Subcutaneous abdominal adipose tissue (tissue), 5 donors: ENCODE results near the gene KIF9.
"Not testable (repeated sequence)": the region's sequence is repeated elsewhere in the genome, so short reads cannot be mapped to it uniquely, and the experiment has no call there.

Source experiments
- H3K27ac ChIP-seq: one replicate; pipeline ENCODE4 v1.7.0; 2013; ENCODE audit warnings: low read depth, mild to moderate bottlenecking, inconsistent platforms, low read length, moderate library complexity
- H3K27me3 ChIP-seq, 5 donors: one replicate each; pipeline ENCODE4 v1.7.0; 2013; ENCODE audit warnings: low read length in 5 of 5, inconsistent platforms in 1 of 5; ENCODE audit not compliant: control insufficient read depth in 5 of 5, insufficient read depth in 4 of 5
- H3K36me3 ChIP-seq, 5 donors: one replicate each; pipeline ENCODE4 v1.7.0; 2013; ENCODE audit warnings: low read length in 5 of 5; ENCODE audit not compliant: control insufficient read depth in 5 of 5, insufficient read depth in 5 of 5
- H3K4me1 ChIP-seq, 5 donors: one replicate each; pipeline ENCODE4 v1.7.0; 2013; ENCODE audit warnings: low read length in 5 of 5, mild to moderate bottlenecking in 3 of 5, moderate library complexity in 1 of 5; ENCODE audit not compliant: control insufficient read depth in 5 of 5, insufficient read depth in 5 of 5
- H3K4me3 ChIP-seq, 5 donors: one replicate each; pipeline ENCODE4 v1.7.0; 2013; ENCODE audit warnings: low read length in 5 of 5, low read depth in 1 of 5
- H3K9ac ChIP-seq, 5 donors: one replicate each; pipeline ENCODE4 v1.7.0; 2013; ENCODE audit warnings: low read length in 5 of 5, mild to moderate bottlenecking in 4 of 5, moderate library complexity in 3 of 5
- H3K9me3 ChIP-seq, 5 donors: one replicate each; pipeline ENCODE4 v1.7.0; 2013; ENCODE audit warnings: low read length in 5 of 5; ENCODE audit not compliant: control insufficient read depth in 5 of 5
- donor health status: healthy.
- donor health status: healthy.
- donor health status: healthy.
- donor health status: healthy.
- donor health status: healthy.

The KIF9 gene

DNA sequence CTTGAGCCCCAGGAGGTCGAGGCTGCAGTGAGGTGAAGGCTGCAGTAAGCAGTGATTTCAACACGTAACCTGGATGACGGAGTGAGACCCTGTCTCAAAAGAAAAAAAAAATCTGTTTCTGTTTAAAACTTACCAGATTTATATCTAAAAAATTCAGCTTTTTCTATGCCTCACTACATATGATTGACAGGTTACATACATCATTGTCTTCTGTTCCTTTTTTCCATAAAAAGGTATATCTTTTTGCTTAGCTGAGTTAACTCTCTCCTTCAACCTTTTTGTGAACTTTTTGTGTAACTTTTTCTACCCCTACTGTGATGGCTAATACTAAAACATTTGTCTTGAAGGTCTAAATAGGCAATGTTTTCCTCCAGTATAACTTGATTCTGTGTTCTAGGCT is 80.1 kb downstream of the KIF9 start:
- Histone ChIP-seq H3K27ac (no peak overlapping the region), H3K9ac (no peak overlapping the region), H3K4me1 (no peaks in the 10 kb centered on the region), H3K9me3 (no peaks in the 10 kb centered on the region), H3K27me3 (no peaks in the 10 kb centered on the region), H3K4me3 (no peak overlapping the region), H3K36me3 (no peaks in the 10 kb centered on the region)

GRCh38 chr3:47197287-47197686 is 85.3 kb downstream of the KIF9 start:
- no peak overlapping the region for H3K4me3 ChIP-seq
- H3K36me3 ChIP-seq = no peaks in the 10 kb centered on the region
- H3K9me3 ChIP-seq = no peaks in the 10 kb centered on the region
- no peak overlapping the region for H3K27ac ChIP-seq
- no peaks in the 10 kb centered on the region for H3K4me1 ChIP-seq
- H3K27me3 ChIP-seq = no peaks in the 10 kb centered on the region
- no peak overlapping the region for H3K9ac ChIP-seq

DNA sequence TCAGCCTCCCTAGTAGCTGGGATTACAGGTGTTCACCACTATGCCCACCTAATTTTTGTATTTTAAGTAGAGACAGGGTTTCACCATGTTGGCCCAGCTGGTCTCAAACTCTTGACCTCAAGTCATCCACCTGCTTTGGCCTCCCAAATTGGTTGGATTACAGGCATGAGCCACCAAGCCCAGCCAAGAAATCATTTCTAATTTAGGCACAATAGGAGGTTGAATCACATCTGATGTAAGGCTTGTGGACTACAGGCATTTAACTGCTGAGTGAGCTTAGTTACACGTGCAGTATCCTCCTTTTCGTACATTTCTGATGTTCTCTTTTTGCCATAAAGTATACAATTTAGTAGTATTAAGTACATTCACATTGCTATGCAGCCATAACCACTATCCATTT is 87.6 kb downstream of the KIF9 start:
- no peak overlapping the region for H3K4me3 ChIP-seq
- no peaks in the 10 kb centered on the region for H3K36me3 ChIP-seq
- H3K27me3 ChIP-seq = no peaks in the 10 kb centered on the region
- no peak overlapping the region for H3K9ac ChIP-seq
- no peak overlapping the region for H3K27ac ChIP-seq
- H3K9me3 ChIP-seq = no peaks in the 10 kb centered on the region
- H3K4me1 ChIP-seq = no peaks in the 10 kb centered on the region

- no peak overlapping the region for H3K27ac ChIP-seq
- H3K4me3 ChIP-seq = no peak overlapping the region
- H3K4me1 ChIP-seq = no peaks in the 10 kb centered on the region
- H3K9me3 ChIP-seq = no peaks in the 10 kb centered on the region
- no peak overlapping the region for H3K9ac ChIP-seq
- no peaks in the 10 kb centered on the region for H3K27me3 ChIP-seq
- no peaks in the 10 kb centered on the region for H3K36me3 ChIP-seq
These were observed 88.4 kb downstream of the KIF9 start for GRCh38 chr3:47193871-47194859.

DNA sequence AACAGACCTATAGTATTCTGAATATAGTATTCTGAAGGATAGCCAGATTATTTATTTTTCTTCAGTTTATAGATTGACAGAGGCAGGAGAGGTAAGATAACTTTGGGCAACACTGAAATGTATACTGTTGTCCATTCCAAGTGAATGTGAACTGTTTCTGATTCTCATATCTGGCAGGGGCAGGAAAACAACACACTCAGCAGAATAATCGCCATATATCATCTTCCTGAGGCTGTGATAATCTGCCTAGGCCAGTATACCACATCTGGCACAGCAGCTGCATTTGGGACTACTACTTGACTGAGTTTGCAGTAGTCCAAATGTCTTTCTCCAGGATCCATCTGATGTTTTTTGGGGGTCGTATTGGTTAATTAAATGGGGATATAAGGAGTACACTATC is 96.3 kb downstream of the KIF9 start:
- no peak overlapping the region for H3K4me3 ChIP-seq
- H3K27me3 ChIP-seq = no peaks in the 10 kb centered on the region
- no peak overlapping the region for H3K9ac ChIP-seq
- no peaks in the 10 kb centered on the region for H3K9me3 ChIP-seq
- no peak overlapping the region for H3K27ac ChIP-seq
- no peaks in the 10 kb centered on the region for H3K36me3 ChIP-seq
- no peaks in the 10 kb centered on the region for H3K4me1 ChIP-seq

DNA sequence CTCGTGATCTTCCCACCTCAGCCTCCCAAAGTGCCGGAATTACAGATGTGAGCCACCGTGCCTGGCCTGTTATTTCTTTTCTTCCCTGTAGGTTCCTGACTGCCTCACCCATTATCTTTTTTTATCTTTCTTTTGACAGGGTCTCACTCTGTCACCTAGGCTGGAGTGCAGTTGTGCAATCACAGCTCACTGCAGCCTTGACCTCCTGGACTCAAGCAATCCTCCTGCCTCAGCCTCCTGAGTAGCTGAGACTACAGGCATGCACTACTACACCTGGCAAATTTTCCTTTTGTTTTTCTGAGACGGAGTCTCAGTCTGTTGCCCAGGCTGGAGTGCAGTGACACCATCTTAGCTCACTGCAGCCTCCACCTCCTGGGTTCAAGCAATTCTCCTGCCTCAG is 100.9 kb downstream of the KIF9 start:
- H3K36me3 ChIP-seq, H3K9ac ChIP-seq, H3K4me3 ChIP-seq, H3K9me3 ChIP-seq, H3K4me1 ChIP-seq, H3K27ac ChIP-seq, H3K27me3 ChIP-seq: not testable (repeated sequence)

- H3K36me3 ChIP-seq, H3K9ac ChIP-seq, H3K4me3 ChIP-seq, H3K27ac ChIP-seq, H3K4me1 ChIP-seq, H3K9me3 ChIP-seq, H3K27me3 ChIP-seq: not testable (repeated sequence)
These were observed 102.6 kb downstream of the KIF9 start for GRCh38 chr3:47180011-47180410.
